GM20000 (cell line): ENCODE measurements around the gene MNT.

Experiments
- DNase-seq: peaks from one replicate; pipeline ENCODE4 v3.0.0; 2012; ENCODE audit warnings: low spot score
- CTCF ChIP-seq: IDR thresholded peaks from 2 replicates; pipeline ENCODE4 v1.5.1; 2012; ENCODE audit warnings: mild to moderate bottlenecking, control low read depth; ENCODE audit errors: extremely low read depth, missing control alignments

MNT gene

GRCh38 chr17:2394775-2395201, 6.1 kb downstream of the MNT start:
- no peak for DNase-seq
- no peak for TF ChIP-seq CTCF

- no peak for DNase-seq
These were observed 6.7 kb downstream of the MNT start for GRCh38 chr17:2393954-2394749.

GRCh38 chr17:2393174-2393953, 7.5 kb downstream of the MNT start:
- DNase-seq: peak; percentile 96

More at GRCh38 chr17:2393954-2394749, 6.7 kb downstream of the MNT start:
- no peak for TF ChIP-seq CTCF

GRCh38 chr17:2392252-2393173, 8.3 kb downstream of the MNT start:
- DNase-seq: peak; percentile 98
- TF ChIP-seq CTCF: no peak

More at GRCh38 chr17:2393174-2393953, 7.5 kb downstream of the MNT start:
- TF ChIP-seq CTCF: no peak

GRCh38 chr17:2391597-2392251, 9.1 kb downstream of the MNT start:
- DNase-seq: no peak
- TF ChIP-seq CTCF: no peak

GRCh38 chr17:2390199-2390836, 10.5 kb downstream of the MNT start:
- TF ChIP-seq CTCF: no peak
- no peak for DNase-seq
